Left lung (tissue), 10 donors: ENCODE measurements around the gene SLC6A19. TPM values are rescaled to one million over a fixed set of nuclear protein-coding genes. Genes with fewer than 3 reads are reported as not detected.

Experiments
- ATAC-seq: fragments of 200-7000 bp; cut with Tn5 transposase; one replicate; pipeline ENCODE4 v1.9.1; 2020; ENCODE audit warnings: moderate library complexity
- DNase-seq, 4 donors: peaks; one replicate each; pipeline ENCODE4 v3.0.0-alpha.2; 2013 to 2020
- H3K27ac ChIP-seq, 2 donors: fragments of 200-600 bp; sonication (generic) in 1 of 2; one replicate each; pipeline versions ENCODE4 v1.5.0 to v1.8.0; 2020 to 2021
- H3K27me3 ChIP-seq, 2 donors: fragments of 200-600 bp; sonication (generic) in 1 of 2; one replicate each; pipeline versions ENCODE4 v1.5.0 to v1.8.0; 2020 to 2021
- H3K36me3 ChIP-seq, 2 donors: fragments of 200-600 bp; sonication (generic) in 1 of 2; one replicate each; pipeline versions ENCODE4 v1.5.0 to v1.8.0; 2020 to 2021
- H3K4me1 ChIP-seq, 2 donors: fragments of 200-600 bp; one replicate each; pipeline ENCODE4 v1.8.0; 2021
- H3K4me3 ChIP-seq, 2 donors: fragments of 200-600 bp; sonication (generic) in 1 of 2; one replicate each; pipeline versions ENCODE4 v1.5.0 to v1.8.0; 2020 to 2021; ENCODE audit warnings: mild to moderate bottlenecking in 1 of 2
- H3K9me3 ChIP-seq, 2 donors: fragments of 200-600 bp; sonication (generic) in 1 of 2; one replicate each; pipeline versions ENCODE4 v1.5.0 to v1.8.0; 2020 to 2021
- CTCF ChIP-seq, 2 donors: fragments of 200-600 bp; sonication (generic) in 1 of 2; IDR thresholded peaks; one replicate each; pipeline versions ENCODE4 v1.5.0 to v1.8.0; 2021; ENCODE audit warnings: antibody characterized with exemption in 2 of 2
- intact Hi-C, 2 donors: fragments of 100-400 bp; cut with DNase I; formaldehyde crosslinking; loops; one replicate each; pipeline versions ENCODE4 v1.11.2 to v1.14.2; 2022
- polyA plus RNA-seq, 6 donors: library from polyadenylated mRNA; unstranded; fragments of 120-200 nt; gene quantifications; one replicate each; pipeline ENCODE4 v1.2.1, GENCODE V29; 2013; ENCODE audit not compliant: insufficient read length in 6 of 6
- total RNA-seq, 2 donors: library from RNA; stranded (reverse); fragmentation: NEBNext Ultra II Directional; extraction: Animal tissue kit (Norgen Biotek cat#: 25700); gene quantifications; one replicate each; pipeline ENCODE4 v1.2.1, GENCODE V29; 2021
- donor health status: DM: no; HTN: yes; CAD: no.
- donor health status: DM: no; HTN: no; CAD: no.

The SLC6A19 gene
- total and polyA plus RNA-seq, 8 donors: 0.04 to 0.54 (median 0.19) TPM; not detected in 2

- Histone ChIP-seq H3K4me3 (no peak overlapping the region), H3K4me1 (peaks cover 0 to 10% of the 10 kb centered on the region in 2 donors), H3K36me3 (no peaks in the 10 kb centered on the region), H3K27me3 (peaks cover 0 to 8% of the 10 kb centered on the region in 2 donors), H3K9me3 (no peaks in the 10 kb centered on the region), H3K27ac (no peak overlapping the region)
- no peak for TF ChIP-seq CTCF (IDR thresholded peaks at IDR 0.05)
- DNase-seq (peak in 2 of 4 donors; percentile 29 to 62), ATAC-seq (no peak)
- intact Hi-C loops: loop anchor here (5.0 to 10.0 kb wide), 3 partner anchors 245 to 485 kb away; no protein-coding TSS in a partner anchor
These were observed 31.9 kb upstream of the SLC6A19 start for GRCh38 chr5:1169211-1170115.

GRCh38 chr5:1171340-1171941 lies 30.0 kb upstream of the SLC6A19 start:
- TF ChIP-seq CTCF (IDR thresholded peaks at IDR 0.05): no peak
- DNase-seq: peak in 2 of 4 donors; percentile 10 to 12
- intact Hi-C loops: loop anchor here in 1 of 2 donors (10.0 kb wide), 1 partner anchor 247 kb away; no protein-coding TSS in a partner anchor
- peaks cover 0 to 10% of the 10 kb centered on the region in 2 donors for H3K4me1 ChIP-seq
- peaks cover 0 to 8% of the 10 kb centered on the region in 2 donors for H3K27me3 ChIP-seq
- no peak overlapping the region for H3K27ac ChIP-seq
- no peak for ATAC-seq
- no peaks in the 10 kb centered on the region for H3K36me3 ChIP-seq
- H3K4me3 ChIP-seq: no peak overlapping the region
- H3K9me3 ChIP-seq: no peaks in the 10 kb centered on the region

- Histone ChIP-seq H3K9me3 (no peaks in the 10 kb centered on the region), H3K27ac (no peak overlapping the region), H3K4me3 (no peak overlapping the region), H3K36me3 (no peaks in the 10 kb centered on the region), H3K27me3 (peaks cover 0 to 8% of the 10 kb centered on the region in 2 donors), H3K4me1 (peaks cover 0 to 10% of the 10 kb centered on the region in 2 donors)
- TF ChIP-seq CTCF (IDR thresholded peaks at IDR 0.05): no peak
- DNase-seq (peak in 2 of 4 donors; percentile 27 to 68), ATAC-seq (no peak)
- intact Hi-C loops: loop anchor here in 1 of 2 donors (10.0 kb wide), 1 partner anchor 247 kb away; no protein-coding TSS in a partner anchor
These were observed 29.3 kb upstream of the SLC6A19 start for GRCh38 chr5:1172007-1172581.

- Histone ChIP-seq H3K27ac (no peak overlapping the region), H3K27me3 (peaks cover 0 to under 1% of the 10 kb centered on the region in 2 donors), H3K4me3 (no peak overlapping the region), H3K9me3 (no peaks in the 10 kb centered on the region), H3K4me1 (peaks cover 0 to 7% of the 10 kb centered on the region in 2 donors), H3K36me3 (no peaks in the 10 kb centered on the region)
- TF ChIP-seq CTCF (IDR thresholded peaks at IDR 0.05): no peak
- DNase-seq: peak in 2 of 4 donors; percentile 4 to 27
- no peak for ATAC-seq
- intact Hi-C loops: loop anchor here in 1 of 2 donors (10.0 kb wide), 1 partner anchor 248 kb away; no protein-coding TSS in a partner anchor
These were observed 28.6 kb upstream of the SLC6A19 start for GRCh38 chr5:1172670-1173404.
